Ishikawa (cell line): ENCODE results near the gene PLCB4.

ENCODE experiments used
- CEBPB ChIP-seq: IDR thresholded peaks from 2 replicates; pipeline ENCODE4 v1.6.1; 2012
- CREB1 ChIP-seq: IDR thresholded peaks from 2 replicates; pipeline ENCODE4 v1.6.1; 2012; ENCODE audit warnings: low read depth
- EGR1 ChIP-seq: IDR thresholded peaks from 2 replicates; pipeline ENCODE4 v1.6.1; 2012
- EP300 ChIP-seq: IDR thresholded peaks from 2 replicates; pipeline ENCODE4 v1.6.1; 2012; ENCODE audit warnings: borderline replicate concordance
- FOXM1 ChIP-seq: IDR thresholded peaks from 2 replicates; pipeline ENCODE4 v1.6.1; 2012; ENCODE audit warnings: low read depth, borderline replicate concordance
- MAX ChIP-seq: IDR thresholded peaks from 2 replicates; pipeline ENCODE4 v1.6.1; 2012
- NFIC ChIP-seq: IDR thresholded peaks from 2 replicates; pipeline ENCODE4 v1.6.1; 2012
- RAD21 ChIP-seq: IDR thresholded peaks from 2 replicates; pipeline ENCODE4 v1.6.1; 2012; ENCODE audit warnings: low read depth
- REST ChIP-seq: IDR thresholded peaks from 2 replicates; pipeline ENCODE4 v1.6.1; 2012; ENCODE audit warnings: low read depth, mild to moderate bottlenecking
- TAF1 ChIP-seq: IDR thresholded peaks from 2 replicates; pipeline ENCODE4 v1.6.1; 2012; ENCODE audit warnings: low read depth, mild to moderate bottlenecking
- TCF12 ChIP-seq: IDR thresholded peaks from 2 replicates; pipeline ENCODE4 v1.6.1; 2012; ENCODE audit warnings: low read depth
- TEAD4 ChIP-seq: IDR thresholded peaks from 2 replicates; pipeline ENCODE4 v1.6.1; 2012
- YY1 ChIP-seq: IDR thresholded peaks from 2 replicates; pipeline ENCODE4 v1.6.1; 2012; ENCODE audit warnings: low read depth
- ZBTB7A ChIP-seq: IDR thresholded peaks from 2 replicates; pipeline ENCODE4 v1.6.1; 2012; ENCODE audit warnings: low read depth
- TF ChIP-seq, protein P1 (sequence below): IDR thresholded peaks from 2 replicates; pipeline ENCODE4 v1.6.1; 2012

PLCB4 gene

GRCh38 chr20:9068841-9069663 is at the start of gene PLCB4:
Gene PLCB4 (plus strand): TSS chr20:9069087. CDS start chr20:9307815, 238,728 bp downstream.
- TF ChIP-seq YY1 (no peak), MAX (peak; percentile 31; the same call in 1 of the 2 replicates), RAD21 (0 out of 2 replicates have a peak, but pooled peaks have one; percentile 16), NFIC (peak; percentile 42; the same call in 1 of the 2 replicates), REST (no peak), TEAD4 (0 out of 2 replicates have a peak, but pooled peaks have one; percentile 6), TCF12 (peak; percentile 61; the same call in 1 of the 2 replicates), FOXM1 (0 out of 2 replicates have a peak, but pooled peaks have one; percentile 17), TAF1 (peak; percentile 58; the same call in 1 of the 2 replicates)
- TF ChIP-seq, protein P1, sequence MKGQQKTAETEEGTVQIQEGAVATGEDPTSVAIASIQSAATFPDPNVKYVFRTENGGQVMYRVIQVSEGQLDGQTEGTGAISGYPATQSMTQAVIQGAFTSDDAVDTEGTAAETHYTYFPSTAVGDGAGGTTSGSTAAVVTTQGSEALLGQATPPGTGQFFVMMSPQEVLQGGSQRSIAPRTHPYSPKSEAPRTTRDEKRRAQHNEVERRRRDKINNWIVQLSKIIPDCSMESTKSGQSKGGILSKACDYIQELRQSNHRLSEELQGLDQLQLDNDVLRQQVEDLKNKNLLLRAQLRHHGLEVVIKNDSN, result no peak

- TF ChIP-seq TCF12 (no peak), RAD21 (no peak), YY1 (no peak), MAX (no peak), NFIC (no peak)
- TF ChIP-seq, protein P1, result no peak
Observed at GRCh38 chr20:9019833-9020232, 49.1 kb upstream of the PLCB4 start.

DNA sequence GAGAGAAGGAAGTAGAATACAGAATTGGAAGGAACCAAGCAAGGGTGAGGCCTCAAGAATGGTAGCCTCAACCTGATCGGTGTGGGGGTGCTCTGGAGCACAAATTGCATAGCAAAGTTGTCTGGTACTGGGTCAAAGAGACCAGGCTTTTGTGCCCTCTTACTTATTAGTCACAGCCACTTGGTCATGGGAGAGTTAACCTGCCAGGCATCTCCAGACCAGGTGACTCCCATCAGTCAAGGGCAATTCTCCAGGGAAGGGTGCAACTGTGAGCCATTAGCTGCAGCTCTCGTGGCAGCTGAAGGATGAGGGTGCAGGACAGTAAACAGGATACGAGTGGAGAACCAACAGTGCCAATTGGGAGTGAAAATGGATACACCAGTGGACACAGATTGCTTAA is 47.7 kb upstream of the PLCB4 start:
- TF ChIP-seq CEBPB (no peak), REST (no peak), TCF12 (no peak), CREB1 (no peak), FOXM1 (no peak), TAF1 (no peak), YY1 (no peak), EP300 (no peak), EGR1 (no peak), NFIC (no peak), RAD21 (no peak), MAX (no peak), TEAD4 (no peak), ZBTB7A (no peak)
- TF ChIP-seq, protein P1, result no peak

DNA sequence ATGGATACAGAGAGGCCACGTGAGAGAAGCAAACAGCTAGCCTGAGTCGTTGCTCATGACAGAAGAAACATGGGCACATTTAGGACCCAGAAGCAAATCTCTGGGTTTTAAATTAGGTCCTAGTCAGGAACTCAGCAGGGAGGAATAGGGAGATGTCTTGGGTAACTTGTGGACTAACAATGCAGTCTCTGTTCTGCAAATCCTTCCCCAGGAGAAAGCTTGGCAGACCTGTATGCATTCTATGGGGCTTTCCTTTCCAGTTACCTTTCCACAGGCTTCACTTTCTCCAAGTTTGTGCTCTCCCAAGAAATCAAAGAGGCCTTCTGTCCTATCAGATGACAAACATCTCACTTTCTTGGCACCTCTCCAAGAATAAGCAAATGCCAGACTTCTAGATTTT is 47.2 kb upstream of the PLCB4 start:
- peak; percentile 86 for TF ChIP-seq NFIC
- peak; percentile 84 for TF ChIP-seq CEBPB
- TF ChIP-seq TCF12, result peak; percentile 47
- no peak; the same call in 1 of the 2 replicates for TF ChIP-seq RAD21
- TF ChIP-seq, protein P1, result peak; percentile 27; the same call in 1 of the 2 replicates
- no peak for TF ChIP-seq TAF1
- TF ChIP-seq FOXM1, result peak; percentile 41; the same call in 1 of the 2 replicates
- TF ChIP-seq REST, result no peak
- TF ChIP-seq EGR1, result no peak
- no peak for TF ChIP-seq MAX
- TF ChIP-seq YY1, result no peak
- TF ChIP-seq EP300, result peak; percentile 66; the same call in 1 of the 2 replicates
- TF ChIP-seq TEAD4, result 0 out of 2 replicates have a peak, but pooled peaks have one; percentile 26
- no peak for TF ChIP-seq ZBTB7A
- TF ChIP-seq CREB1, result no peak
